OCI-LY3 (cell line): ENCODE data around the gene ARHGAP24.
"Not testable (repeated sequence)": the region's sequence is repeated elsewhere in the genome, so short reads cannot be mapped to it uniquely, and the experiment has no call there.

Experiments used
- H2AFZ ChIP-seq: fragments of 200-600, 300-600 bp; shearing (Covaris generic); 2 replicates; pipeline ENCODE4 v1.6.0; 2014; ENCODE audit warnings: antibody characterized with exemption, low read depth, low read length
- H3K27ac ChIP-seq: fragments of 200-600, 300-600 bp; sonication (generic); 2 replicates; pipeline ENCODE4 v1.5.1; 2014; ENCODE audit warnings: mild to moderate bottlenecking, low read length, moderate library complexity, mixed read lengths
- H3K27me3 ChIP-seq: fragments of 200-600, 300-600 bp; sonication (generic); 2 replicates; pipeline ENCODE4 v1.6.1; 2014; ENCODE audit warnings: low read depth, low read length, mixed read lengths
- H3K36me3 ChIP-seq: fragments of 200-600, 300-600 bp; sonication (generic); replicated peaks from 2 replicates; pipeline ENCODE3; 2014; ENCODE audit warnings: low read depth, low read length, mixed read lengths
- H3K4me1 ChIP-seq: fragments of 300-600, 200-600 bp; sonication (generic); 2 replicates; pipeline ENCODE4 v1.6.1; 2014; ENCODE audit warnings: low read length, mixed read lengths
- H3K4me2 ChIP-seq: fragments of 200-600, 300-600 bp; sonication (generic); 2 replicates; pipeline ENCODE4 v1.6.1; 2014; ENCODE audit warnings: low read length, mixed read lengths
- H3K4me3 ChIP-seq: fragments of 300-600, 200-600 bp; sonication (generic); 2 replicates; pipeline ENCODE4 v1.5.1; 2014; ENCODE audit warnings: antibody characterized with exemption, mild to moderate bottlenecking, low read length, moderate library complexity
- H3K79me2 ChIP-seq: fragments of 300-600, 200-600 bp; shearing (Covaris generic); 2 replicates; pipeline ENCODE4 v1.6.1; 2014; ENCODE audit warnings: mild to moderate bottlenecking, low read length, mixed read lengths
- H3K9ac ChIP-seq: fragments of 300-600, 200-600 bp; shearing (Covaris generic); 2 replicates; pipeline ENCODE4 v1.6.0; 2014; ENCODE audit warnings: mild to moderate bottlenecking, low read length, moderate library complexity
- H3K9me3 ChIP-seq: fragments of 200-600, 300-600 bp; shearing (Covaris generic); 2 replicates; pipeline ENCODE4 v1.6.1; 2014; ENCODE audit warnings: low read length, mixed read lengths; ENCODE audit not compliant: insufficient read depth
- H4K20me1 ChIP-seq: fragments of 200-600, 300-600 bp; sonication (generic); 2 replicates; pipeline ENCODE4 v1.6.1; 2016; ENCODE audit warnings: low read length, mixed read lengths; ENCODE audit not compliant: insufficient read depth
- EZH2phosphoT487 ChIP-seq: fragments of 200-600 bp; shearing (Covaris generic); IDR thresholded peaks from 2 replicates; pipeline ENCODE4 v1.6.1; 2018; ENCODE audit warnings: antibody characterized with exemption, mixed run types, low read depth
- TF ChIP-seq, protein P1 (sequence below): fragments of 200-600, 300-600 bp; sonication (generic); IDR thresholded peaks from 2 replicates; pipeline ENCODE4 v1.5.1; 2014; ENCODE audit warnings: antibody characterized with exemption, low read length, low read depth

Gene ARHGAP24

DNA sequence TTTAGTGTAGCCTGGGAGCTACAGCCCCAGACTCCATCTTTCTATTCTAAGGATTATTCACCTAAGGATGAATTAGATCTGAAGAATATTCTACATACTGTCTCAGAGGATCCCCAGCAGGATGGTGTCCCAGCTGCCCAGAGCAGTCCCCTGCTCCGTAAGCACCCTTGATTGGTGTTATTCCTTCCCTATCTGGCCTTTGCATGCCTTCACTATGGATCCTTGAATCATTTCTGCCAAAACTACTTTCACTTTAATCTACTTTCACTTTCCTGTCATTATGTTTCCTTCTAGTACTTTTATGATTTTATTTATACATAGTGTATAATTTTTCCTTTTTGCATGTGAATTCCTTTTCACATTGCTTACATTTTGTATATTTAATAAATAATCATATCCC lies 39.2 kb downstream of the ARHGAP24 start:
- no peaks in the 10 kb centered on the region for H3K27me3 ChIP-seq
- H2AFZ ChIP-seq, result no peak overlapping the region
- peak overlapping the region; percentile 2; the same call in 1 of the 2 replicates for H3K4me2 ChIP-seq
- H3K79me2 ChIP-seq, result peaks cover 89% of the 10 kb centered on the region
- H4K20me1 ChIP-seq, result peaks cover 59% of the 10 kb centered on the region
- no peak overlapping the region for H3K9ac ChIP-seq
- H3K9me3 ChIP-seq, result no peaks in the 10 kb centered on the region
- TF ChIP-seq, protein P1, sequence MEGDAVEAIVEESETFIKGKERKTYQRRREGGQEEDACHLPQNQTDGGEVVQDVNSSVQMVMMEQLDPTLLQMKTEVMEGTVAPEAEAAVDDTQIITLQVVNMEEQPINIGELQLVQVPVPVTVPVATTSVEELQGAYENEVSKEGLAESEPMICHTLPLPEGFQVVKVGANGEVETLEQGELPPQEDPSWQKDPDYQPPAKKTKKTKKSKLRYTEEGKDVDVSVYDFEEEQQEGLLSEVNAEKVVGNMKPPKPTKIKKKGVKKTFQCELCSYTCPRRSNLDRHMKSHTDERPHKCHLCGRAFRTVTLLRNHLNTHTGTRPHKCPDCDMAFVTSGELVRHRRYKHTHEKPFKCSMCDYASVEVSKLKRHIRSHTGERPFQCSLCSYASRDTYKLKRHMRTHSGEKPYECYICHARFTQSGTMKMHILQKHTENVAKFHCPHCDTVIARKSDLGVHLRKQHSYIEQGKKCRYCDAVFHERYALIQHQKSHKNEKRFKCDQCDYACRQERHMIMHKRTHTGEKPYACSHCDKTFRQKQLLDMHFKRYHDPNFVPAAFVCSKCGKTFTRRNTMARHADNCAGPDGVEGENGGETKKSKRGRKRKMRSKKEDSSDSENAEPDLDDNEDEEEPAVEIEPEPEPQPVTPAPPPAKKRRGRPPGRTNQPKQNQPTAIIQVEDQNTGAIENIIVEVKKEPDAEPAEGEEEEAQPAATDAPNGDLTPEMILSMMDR, result no peak
- no peak for TF ChIP-seq EZH2phosphoT487
- H3K4me1 ChIP-seq, result peaks cover 32% of the 10 kb centered on the region
- H3K36me3 ChIP-seq, result no peaks in the 10 kb centered on the region
- no peak overlapping the region for H3K4me3 ChIP-seq
- H3K27ac ChIP-seq, result no peak overlapping the region

GRCh38 chr4:85514783-85515182 lies 39.8 kb downstream of the ARHGAP24 start:
- H3K79me2 ChIP-seq, result peaks cover 95% of the 10 kb centered on the region
- no peaks in the 10 kb centered on the region for H3K27me3 ChIP-seq
- no peak overlapping the region for H3K4me3 ChIP-seq
- H2AFZ ChIP-seq, result no peak overlapping the region
- H4K20me1 ChIP-seq, result peaks cover 62% of the 10 kb centered on the region
- H3K36me3 ChIP-seq, result no peaks in the 10 kb centered on the region
- H3K4me1 ChIP-seq, result peaks cover 38% of the 10 kb centered on the region
- no peak overlapping the region for H3K4me2 ChIP-seq
- H3K9ac ChIP-seq, result no peak overlapping the region
- no peak overlapping the region for H3K27ac ChIP-seq
- TF ChIP-seq, protein P1, result no peak
- TF ChIP-seq EZH2phosphoT487, result no peak
- no peaks in the 10 kb centered on the region for H3K9me3 ChIP-seq

GRCh38 chr4:85515701-85516100 lies 40.8 kb downstream of the ARHGAP24 start:
- Histone ChIP-seq H3K4me2 (no peak overlapping the region), H4K20me1 (peaks cover 64% of the 10 kb centered on the region), H3K79me2 (peaks cover 95% of the 10 kb centered on the region), H3K36me3 (peaks cover 4% of the 10 kb centered on the region), H2AFZ (no peak overlapping the region), H3K4me3 (no peak overlapping the region), H3K9me3 (no peaks in the 10 kb centered on the region), H3K27me3 (no peaks in the 10 kb centered on the region), H3K27ac (no peak overlapping the region), H3K9ac (no peak overlapping the region), H3K4me1 (peaks cover 40% of the 10 kb centered on the region)
- no peak for TF ChIP-seq EZH2phosphoT487
- TF ChIP-seq, protein P1, result peak; percentile 42

- H2AFZ ChIP-seq, H3K4me2 ChIP-seq, H3K9me3 ChIP-seq, H3K4me3 ChIP-seq, H3K27me3 ChIP-seq, H3K27ac ChIP-seq, H3K9ac ChIP-seq: not testable (repeated sequence)
- peaks cover 63% of the 10 kb centered on the region for H4K20me1 ChIP-seq
- H3K4me1 ChIP-seq, result peaks cover 59% of the 10 kb centered on the region
- H3K36me3 ChIP-seq, result peaks cover 19% of the 10 kb centered on the region
- H3K79me2 ChIP-seq, result peaks cover 97% of the 10 kb centered on the region
Observed at GRCh38 chr4:85518526-85518925, 43.6 kb downstream of the ARHGAP24 start.
